Endodermal cell (in vitro differentiated cells): ENCODE measurements around the gene NFIA. TPM values are rescaled to one million over a fixed set of nuclear protein-coding genes. Genes with fewer than 3 reads are reported as not detected.

ENCODE experiments used
- DNase-seq: peaks from one replicate; pipeline ENCODE4 v3.0.0-alpha.2; 2017
- H3K27ac ChIP-seq: 2 replicates; pipeline ENCODE4 v1.5.1; 2013; ENCODE audit warnings: mild to moderate bottlenecking, low read depth, low read length, moderate library complexity
- H3K27me3 ChIP-seq: 2 replicates; pipeline ENCODE4 v1.6.1; 2013; ENCODE audit warnings: mild to moderate bottlenecking, low read length, moderate library complexity; ENCODE audit not compliant: insufficient read depth, control insufficient read depth, poor library complexity, severe bottlenecking
- H3K36me3 ChIP-seq: 2 replicates; pipeline ENCODE4 v1.7.0; 2013; ENCODE audit warnings: mild to moderate bottlenecking, low read length, moderate library complexity; ENCODE audit not compliant: control insufficient read depth, insufficient read depth
- H3K4me1 ChIP-seq: one replicate; pipeline ENCODE4 v1.7.0; 2013; ENCODE audit warnings: low read length; ENCODE audit not compliant: control insufficient read depth, insufficient read depth
- H3K4me3 ChIP-seq: 2 replicates; pipeline ENCODE4 v1.5.1; 2013; ENCODE audit warnings: mild to moderate bottlenecking, low read length, moderate library complexity
- H3K9ac ChIP-seq: 2 replicates; pipeline ENCODE4 v1.6.1; 2013; ENCODE audit warnings: mild to moderate bottlenecking, low read length, moderate library complexity; ENCODE audit not compliant: poor library complexity, severe bottlenecking; ENCODE audit errors: extremely low read depth
- H3K9me3 ChIP-seq: 2 replicates; pipeline ENCODE4 v1.6.1; 2013; ENCODE audit warnings: mild to moderate bottlenecking, low read length, moderate library complexity; ENCODE audit not compliant: control insufficient read depth
- H3K27ac Mint-ChIP-seq: 2 replicates; pipeline ENCODE4 v1.8.0; 2020; ENCODE audit warnings: mixed read lengths
- H3K27me3 Mint-ChIP-seq: 2 replicates; pipeline ENCODE4 v1.8.0; 2021; ENCODE audit warnings: mild to moderate bottlenecking, mixed read lengths; ENCODE audit not compliant: insufficient read depth
- H3K36me3 Mint-ChIP-seq: 2 replicates; pipeline ENCODE4 v1.8.0; 2020; ENCODE audit warnings: low read depth, mixed read lengths
- H3K4me1 Mint-ChIP-seq: 2 replicates; pipeline ENCODE4 v1.8.0; 2020; ENCODE audit warnings: mixed read lengths
- H3K4me3 Mint-ChIP-seq: 2 replicates; pipeline ENCODE4 v1.8.0; 2020; ENCODE audit warnings: mild to moderate bottlenecking, moderate library complexity, mixed read lengths
- H3K9me3 Mint-ChIP-seq: 2 replicates; pipeline ENCODE4 v1.8.0; 2020; ENCODE audit warnings: mild to moderate bottlenecking, mixed read lengths
- WGBS, 2 experiments: methylation state at CpG; one replicate each; pipeline versions ENCODE4 v1.1.5 to v1.1.7; 2013; ENCODE audit warnings: missing lambda C conversion rate in 2 of 2, mixed read lengths in 1 of 2; ENCODE audit not compliant: insufficient coverage in 1 of 2, insufficient read length in 1 of 2; 5-methylcytosine and 5-hydroxymethylcytosine counted together
- total RNA-seq, 2 donors: library from RNA; stranded (reverse); fragmentation: NEBNext Ultra II Directional in 1 of 2; extraction: Animal tissue kit (Norgen Biotek cat#: 25700) in 1 of 2; gene quantifications; 2 replicates in 1 of 2; 3 replicates in 1 of 2; pipeline ENCODE4 v1.2.1, GENCODE V29; 2021
- TF ChIP-seq, protein P1 (sequence below): fragments of 200-600 bp; sonication (generic); conservative IDR thresholded peaks from 2 replicates; pipeline ENCODE4 v1.5.0; 2021; ENCODE audit warnings: antibody characterized with exemption, mild to moderate bottlenecking

Gene NFIA
- total RNA-seq, 2 donors from 2014 or later: 2.3 to 3.8 TPM

DNA sequence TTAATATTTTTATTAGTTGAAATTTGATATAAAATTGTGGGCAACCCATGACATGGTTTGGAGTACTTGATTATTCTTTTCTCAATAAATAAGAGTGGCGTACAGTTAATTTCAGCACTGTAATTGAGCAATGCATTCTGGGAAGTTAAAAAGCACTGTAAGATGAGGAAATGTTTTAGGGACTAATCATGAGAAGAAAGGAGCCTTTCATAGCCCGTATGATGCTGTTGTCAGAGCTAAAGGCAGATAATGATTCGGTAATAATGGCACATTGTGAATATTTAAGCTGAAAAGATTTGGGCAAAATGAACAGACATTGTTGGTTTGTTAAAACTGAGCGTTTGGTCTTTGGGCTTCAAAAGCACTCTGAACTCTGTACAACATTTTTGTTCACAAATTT lies 139.3 kb downstream of the NFIA start:
- DNase-seq: no peak
- Mint-ChIP-seq H3K36me3 (no peaks in the 10 kb centered on the region), H3K27ac (no peak overlapping the region), H3K27me3 (no peaks in the 10 kb centered on the region), H3K4me3 (no peak overlapping the region), H3K4me1 (no peaks in the 10 kb centered on the region), H3K9me3 (no peaks in the 10 kb centered on the region)
- WGBS, 2 experiments: 92 to 94% methylated on average over 3 to 4 of the region's 4 CpGs
- H3K9me3 ChIP-seq: no peaks in the 10 kb centered on the region
- H3K36me3 ChIP-seq: no peaks in the 10 kb centered on the region
- H3K9ac ChIP-seq: no peak overlapping the region
- H3K27me3 ChIP-seq: no peaks in the 10 kb centered on the region
- TF ChIP-seq, protein P1, sequence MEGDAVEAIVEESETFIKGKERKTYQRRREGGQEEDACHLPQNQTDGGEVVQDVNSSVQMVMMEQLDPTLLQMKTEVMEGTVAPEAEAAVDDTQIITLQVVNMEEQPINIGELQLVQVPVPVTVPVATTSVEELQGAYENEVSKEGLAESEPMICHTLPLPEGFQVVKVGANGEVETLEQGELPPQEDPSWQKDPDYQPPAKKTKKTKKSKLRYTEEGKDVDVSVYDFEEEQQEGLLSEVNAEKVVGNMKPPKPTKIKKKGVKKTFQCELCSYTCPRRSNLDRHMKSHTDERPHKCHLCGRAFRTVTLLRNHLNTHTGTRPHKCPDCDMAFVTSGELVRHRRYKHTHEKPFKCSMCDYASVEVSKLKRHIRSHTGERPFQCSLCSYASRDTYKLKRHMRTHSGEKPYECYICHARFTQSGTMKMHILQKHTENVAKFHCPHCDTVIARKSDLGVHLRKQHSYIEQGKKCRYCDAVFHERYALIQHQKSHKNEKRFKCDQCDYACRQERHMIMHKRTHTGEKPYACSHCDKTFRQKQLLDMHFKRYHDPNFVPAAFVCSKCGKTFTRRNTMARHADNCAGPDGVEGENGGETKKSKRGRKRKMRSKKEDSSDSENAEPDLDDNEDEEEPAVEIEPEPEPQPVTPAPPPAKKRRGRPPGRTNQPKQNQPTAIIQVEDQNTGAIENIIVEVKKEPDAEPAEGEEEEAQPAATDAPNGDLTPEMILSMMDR: no peak
- no peak overlapping the region for H3K27ac ChIP-seq
- no peaks in the 10 kb centered on the region for H3K4me1 ChIP-seq
- H3K4me3 ChIP-seq: no peak overlapping the region

DNA sequence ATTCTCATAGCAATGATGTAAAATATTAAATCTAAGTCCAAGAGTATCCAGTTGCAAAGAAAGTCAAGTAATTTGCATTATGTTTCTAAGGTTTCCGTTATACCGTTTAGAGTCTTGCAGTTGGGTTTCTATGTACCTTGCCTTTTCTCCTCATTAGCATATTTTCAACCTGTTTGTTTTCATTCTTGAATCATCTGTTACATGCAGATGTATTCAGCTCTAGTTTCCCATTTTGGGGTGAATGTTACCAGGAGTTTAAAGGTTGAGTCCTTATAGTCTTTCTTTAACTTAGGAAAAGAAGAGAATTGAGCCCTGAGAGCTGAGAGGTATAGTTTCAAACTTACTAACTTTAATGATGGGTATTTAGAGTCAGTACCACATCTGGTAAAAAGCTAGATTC lies 139.9 kb downstream of the NFIA start:
- H3K4me3 ChIP-seq: no peak overlapping the region
- no peaks in the 10 kb centered on the region for H3K9me3 Mint-ChIP-seq
- H3K27me3 Mint-ChIP-seq: no peaks in the 10 kb centered on the region
- no peak overlapping the region for H3K27ac ChIP-seq
- TF ChIP-seq, protein P1: no peak
- H3K36me3 ChIP-seq: no peaks in the 10 kb centered on the region
- no peak overlapping the region for H3K9ac ChIP-seq
- H3K36me3 Mint-ChIP-seq: no peaks in the 10 kb centered on the region
- DNase-seq: no peak
- WGBS, 2 experiments: 88 to 92% methylated on average over 2 of the region's 2 CpGs
- H3K27me3 ChIP-seq: no peaks in the 10 kb centered on the region
- H3K27ac Mint-ChIP-seq: no peak overlapping the region
- no peak overlapping the region for H3K4me3 Mint-ChIP-seq
- no peaks in the 10 kb centered on the region for H3K4me1 Mint-ChIP-seq
- H3K4me1 ChIP-seq: no peaks in the 10 kb centered on the region
- H3K9me3 ChIP-seq: no peaks in the 10 kb centered on the region

GRCh38 chr1:61223140-61223539 lies 140.8 kb downstream of the NFIA start:
- Mint-ChIP-seq H3K27ac (no peak overlapping the region), H3K9me3 (no peaks in the 10 kb centered on the region)
- no peak for DNase-seq

More at GRCh38 chr1:61223140-61223539, 140.8 kb downstream of the NFIA start:
- Mint-ChIP-seq H3K27me3 (no peaks in the 10 kb centered on the region), H3K4me3 (no peak overlapping the region), H3K36me3 (no peaks in the 10 kb centered on the region), H3K4me1 (no peaks in the 10 kb centered on the region)
- Histone ChIP-seq H3K4me1 (no peaks in the 10 kb centered on the region), H3K9ac (no peak overlapping the region), H3K27me3 (no peaks in the 10 kb centered on the region), H3K27ac (no peak overlapping the region), H3K4me3 (no peak overlapping the region), H3K36me3 (no peaks in the 10 kb centered on the region), H3K9me3 (no peaks in the 10 kb centered on the region)
- TF ChIP-seq, protein P1: no peak
